ENCODE data around the gene IQCH.

IQCH gene

DNA sequence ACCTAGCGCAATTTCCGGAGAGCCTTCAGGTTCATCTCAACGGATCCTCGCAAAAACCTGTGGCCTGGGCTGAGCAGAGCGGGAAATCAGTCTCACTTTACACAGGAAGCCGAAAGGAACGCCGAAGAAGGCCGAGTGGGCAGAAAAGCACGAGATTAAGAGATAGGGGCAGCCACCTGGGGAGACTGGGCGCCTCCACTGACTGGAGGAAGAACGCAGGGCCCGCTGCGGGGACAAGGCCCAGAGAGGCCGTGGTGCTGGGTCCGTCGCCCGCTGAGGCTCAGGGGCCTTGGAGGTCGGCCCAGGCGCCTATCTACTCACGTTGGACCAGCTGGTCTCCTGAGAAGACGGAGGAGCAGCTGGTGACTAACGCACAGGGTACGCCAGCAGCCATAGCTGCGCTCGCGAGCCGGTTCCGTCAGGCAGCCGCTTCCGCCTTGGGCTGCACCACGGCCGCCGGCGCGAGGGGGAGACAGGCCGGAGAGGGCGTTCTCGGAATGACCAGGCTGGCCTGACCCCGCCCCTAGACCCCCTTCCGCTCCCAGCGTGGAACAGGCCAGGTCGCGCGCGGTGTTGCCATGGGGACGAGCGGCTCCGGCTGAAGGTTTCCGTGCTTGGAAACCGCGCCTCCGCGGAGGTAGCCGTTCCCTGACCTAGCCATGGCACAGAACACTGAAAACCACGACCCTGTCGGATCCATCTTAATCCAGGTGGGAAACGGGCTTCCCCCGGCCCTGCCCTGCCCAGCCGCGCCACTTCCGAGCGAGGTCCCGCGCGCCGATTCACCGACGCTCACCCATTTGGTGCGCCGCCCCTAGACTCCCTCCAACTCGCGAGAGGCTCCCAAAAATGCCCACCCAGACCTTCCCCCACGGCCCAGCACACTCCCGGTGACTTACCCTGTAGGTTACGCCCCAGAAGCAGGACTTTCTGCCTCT, at the start of gene IQCH, which contains the start of gene AAGAB:
Gene IQCH, plus strand, starts transcription at position 549 of the 938 bp plus-strand sequence. Its CDS starts 111 bp downstream, at position 660.
Gene AAGAB, minus strand, starts transcription at position 424 of the 938 bp plus-strand sequence. Its CDS starts 30 bp downstream, at position 394.
- DNase-seq (ENCODE audit: low spot score), result peak; percentile 96

DNA sequence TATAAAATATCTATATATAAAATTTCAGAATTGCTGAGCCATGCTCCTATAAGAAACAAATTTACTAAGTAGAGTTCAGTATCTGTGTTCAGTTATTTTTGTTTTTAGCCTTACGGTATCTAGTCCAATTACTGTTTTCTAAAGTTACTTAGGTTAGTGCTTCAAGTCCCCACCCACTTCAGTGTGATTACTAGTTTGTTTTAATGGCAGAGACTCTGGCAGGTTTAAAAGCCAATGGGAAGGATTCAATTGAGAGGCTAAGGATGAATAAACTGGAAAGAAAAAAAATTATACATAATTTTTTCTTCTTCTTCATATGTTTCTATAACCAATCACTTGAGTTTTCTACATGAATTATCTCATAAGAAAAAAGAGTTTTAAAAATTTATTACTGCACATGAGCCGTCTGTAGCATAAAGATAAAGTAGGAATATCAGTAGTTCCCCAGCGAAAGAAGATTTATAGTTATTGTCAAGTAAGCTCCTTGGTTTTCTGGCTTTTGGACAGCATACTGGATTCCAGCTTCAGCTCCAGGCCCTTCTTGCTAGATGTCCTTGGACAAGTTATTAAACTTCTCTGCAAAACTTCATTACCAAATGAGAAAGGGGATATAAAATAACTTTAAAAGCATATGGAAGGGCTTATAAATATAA, 46.9 kb upstream of the IQCH start:
- DNase-seq (ENCODE audit: low spot score), result no peak

DNA sequence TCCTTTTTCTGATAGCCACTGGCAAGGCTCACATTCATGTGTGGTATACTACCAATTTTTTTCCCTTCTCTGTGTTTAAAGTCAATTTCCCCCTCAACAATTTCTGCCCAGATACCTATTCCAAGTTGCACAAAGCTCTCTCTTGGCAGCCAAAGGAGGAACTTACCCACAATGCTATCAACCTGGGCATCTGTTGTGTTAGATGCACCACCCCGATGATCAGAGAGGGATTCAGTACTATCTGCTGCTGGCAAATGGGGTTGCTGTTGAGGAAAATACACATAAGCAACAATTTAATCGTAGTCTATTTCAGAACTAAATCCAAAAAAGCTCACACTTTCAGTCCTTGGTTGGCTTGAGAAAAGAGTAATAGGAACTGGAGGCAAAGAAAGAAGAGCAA, 46.2 kb upstream of the IQCH start:
- DNase-seq (ENCODE audit: low spot score), result no peak

DNA sequence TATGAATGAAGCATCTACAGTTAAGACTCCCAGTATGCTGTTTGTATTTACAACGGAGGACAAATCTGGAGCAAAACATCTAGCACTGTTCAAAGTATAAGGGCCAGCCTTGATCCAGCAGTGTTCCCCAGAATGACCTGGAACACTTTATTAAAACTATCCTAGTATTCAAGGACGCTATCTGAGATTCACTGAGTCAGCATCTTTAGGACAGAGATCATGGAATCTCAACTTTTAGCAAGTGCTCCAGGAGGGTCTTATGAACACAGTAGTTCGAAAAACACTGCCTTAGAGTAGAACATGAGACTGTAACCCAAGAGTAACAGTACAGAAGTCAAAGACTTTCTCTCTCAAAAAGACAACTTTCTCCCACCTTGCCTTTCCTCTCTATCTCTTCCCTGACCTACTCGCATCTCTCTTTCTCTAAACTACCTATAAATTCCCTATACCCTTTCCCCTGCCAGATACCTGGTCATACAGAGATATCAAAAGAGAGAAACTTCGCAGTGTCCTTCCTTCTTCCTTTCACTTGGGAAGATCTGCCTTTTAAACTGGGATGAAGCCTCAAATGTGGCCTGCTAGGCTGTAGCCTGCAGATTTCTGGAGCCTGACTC, 43.9 kb upstream of the IQCH start:
- DNase-seq (ENCODE audit: low spot score), result no peak

DNA sequence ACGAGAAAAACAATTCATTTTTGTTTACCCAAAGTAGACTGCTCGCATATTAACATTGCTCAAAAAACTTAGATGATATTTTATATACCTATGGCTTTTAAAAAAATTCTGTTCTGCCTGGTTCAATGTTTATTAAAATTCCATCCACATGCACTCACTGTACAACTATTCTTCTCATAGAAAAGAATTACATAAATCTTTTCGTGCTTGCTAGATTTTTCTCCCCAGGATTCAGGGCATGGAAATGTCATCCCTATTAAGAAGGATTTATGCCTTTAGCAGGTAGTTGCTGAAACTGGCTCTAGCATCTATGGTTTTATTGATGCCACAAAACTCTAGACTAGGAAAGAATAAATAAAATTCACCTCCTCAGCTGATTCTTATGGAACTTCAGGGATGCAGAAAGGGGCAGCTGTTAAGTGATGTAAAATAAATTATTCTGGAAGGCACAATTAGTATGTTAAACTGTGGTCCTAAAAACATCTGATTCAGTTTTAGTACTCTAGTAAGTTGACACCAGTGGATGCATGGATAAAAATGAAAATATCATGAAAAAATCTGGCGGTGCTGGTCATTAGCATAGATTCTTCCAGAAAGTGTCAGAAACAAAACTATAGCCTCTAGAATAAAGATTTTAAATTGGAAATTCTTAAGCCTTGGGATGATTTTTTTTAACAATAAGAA, 41.8 kb upstream of the IQCH start:
- no peak for DNase-seq (ENCODE audit: low spot score)

DNA sequence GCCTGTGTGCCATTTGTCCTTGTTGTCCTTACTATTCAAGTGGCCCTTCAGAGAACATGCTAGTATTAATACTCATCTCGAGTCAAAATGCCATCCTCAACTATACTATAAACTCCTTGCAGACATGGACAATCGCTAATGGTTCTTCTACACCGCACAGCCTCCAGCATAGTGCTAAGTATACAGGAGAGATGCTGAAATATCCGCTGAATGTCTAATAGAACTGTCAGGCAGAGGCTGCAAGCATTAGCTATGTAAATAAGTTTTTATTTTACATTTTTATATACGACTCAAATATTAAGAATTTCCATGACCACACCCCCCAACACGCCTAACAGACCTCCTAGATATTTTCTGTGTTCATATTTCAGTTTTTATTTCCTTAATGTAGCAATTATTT, 39.5 kb upstream of the IQCH start:
- no peak for DNase-seq (ENCODE audit: low spot score)

DNA sequence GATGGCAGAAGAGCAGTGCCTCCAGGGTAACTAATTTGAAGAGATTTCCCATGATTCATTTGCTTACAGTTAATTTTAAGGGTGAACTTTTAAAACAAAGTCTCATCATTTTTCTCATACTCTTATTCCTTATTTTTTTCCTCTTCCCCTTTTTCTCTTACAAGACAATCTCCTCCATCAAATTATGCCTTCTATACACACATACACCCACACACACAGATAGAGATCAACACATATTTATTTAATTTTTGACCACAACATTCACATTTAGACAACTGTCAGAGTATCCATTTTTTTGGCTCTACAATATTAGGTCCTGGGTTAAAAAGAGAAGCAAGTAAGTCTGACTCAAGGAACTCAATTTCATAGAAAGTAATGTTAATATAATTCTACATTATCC, 37.7 kb upstream of the IQCH start:
- no peak for DNase-seq (ENCODE audit: low spot score)

DNA sequence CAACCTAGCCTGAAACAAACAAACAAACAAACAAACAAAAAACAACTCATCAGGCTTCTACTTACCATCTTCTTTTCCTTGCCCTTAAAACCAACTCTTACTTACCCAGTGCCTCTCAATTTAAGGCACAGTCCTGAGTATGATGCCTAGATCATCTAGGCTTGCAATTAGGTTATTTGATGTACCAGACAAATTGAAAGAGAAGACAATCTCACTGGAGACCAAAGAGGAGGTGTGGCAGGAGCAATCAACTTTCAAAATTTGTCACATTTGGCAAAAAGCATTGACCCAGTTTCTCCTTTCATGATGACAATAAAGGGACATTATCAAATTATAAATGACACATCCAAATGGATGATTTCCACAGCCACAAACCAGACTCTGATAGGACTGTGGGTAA, 36.2 kb upstream of the IQCH start:
- no peak for DNase-seq (ENCODE audit: low spot score)

DNA sequence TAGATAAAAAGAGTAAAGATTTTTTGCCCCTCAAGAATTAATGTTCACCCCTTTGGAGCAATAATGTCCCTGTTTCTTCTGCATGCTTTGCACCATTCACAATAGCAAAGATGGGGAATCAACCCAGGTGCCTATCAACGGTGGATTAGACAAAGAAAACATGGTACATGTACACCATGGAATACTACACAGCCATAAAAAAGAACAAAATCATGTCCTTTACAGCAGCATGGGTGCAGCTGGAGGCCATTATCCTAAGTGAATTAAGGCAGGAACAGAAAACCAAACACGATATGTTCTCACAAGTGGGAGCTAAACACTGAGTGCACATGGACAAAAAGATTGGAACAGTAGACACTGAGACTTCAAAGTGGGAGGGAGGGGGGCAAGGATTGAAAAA, 35.3 kb upstream of the IQCH start:
- DNase-seq (ENCODE audit: low spot score), result no peak

DNA sequence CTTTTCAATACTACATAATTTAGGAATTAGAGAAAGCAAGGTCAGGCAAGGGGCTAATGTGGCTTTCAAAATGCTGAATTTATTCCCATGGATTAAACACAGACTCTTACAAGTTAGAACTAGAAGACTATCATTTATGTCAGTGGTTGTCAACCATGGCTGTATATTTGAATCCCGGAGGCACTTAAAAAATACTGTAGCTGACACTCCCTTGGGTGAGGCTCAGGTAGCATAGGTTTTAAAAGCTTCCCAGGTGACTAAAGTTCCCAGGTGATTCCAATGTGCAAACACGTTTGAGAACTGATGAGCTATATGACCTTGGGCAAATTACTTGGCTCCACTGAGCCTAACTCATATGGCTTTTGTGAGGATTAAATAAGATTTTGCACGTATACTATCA, 29.7 kb upstream of the IQCH start:
- DNase-seq (ENCODE audit: low spot score), result no peak

DNA sequence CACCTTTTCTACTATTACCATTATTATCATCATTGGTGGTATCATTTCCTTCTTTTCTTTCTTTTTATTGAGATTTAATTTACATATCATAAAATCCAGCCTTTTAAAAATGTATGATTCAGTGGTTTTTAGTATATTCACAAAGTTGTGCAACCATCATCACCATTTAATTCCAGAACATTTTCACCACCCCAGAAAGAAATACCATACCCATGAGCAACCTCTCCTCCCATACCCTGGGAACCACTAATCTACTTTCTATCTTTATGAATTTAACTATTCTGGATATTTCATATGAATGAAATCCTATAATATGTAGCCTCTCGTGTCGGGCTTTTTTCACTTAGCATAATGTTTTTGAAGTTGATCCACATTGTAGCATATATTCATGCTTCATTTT, 29.2 kb upstream of the IQCH start:
- no peak for DNase-seq (ENCODE audit: low spot score)

DNA sequence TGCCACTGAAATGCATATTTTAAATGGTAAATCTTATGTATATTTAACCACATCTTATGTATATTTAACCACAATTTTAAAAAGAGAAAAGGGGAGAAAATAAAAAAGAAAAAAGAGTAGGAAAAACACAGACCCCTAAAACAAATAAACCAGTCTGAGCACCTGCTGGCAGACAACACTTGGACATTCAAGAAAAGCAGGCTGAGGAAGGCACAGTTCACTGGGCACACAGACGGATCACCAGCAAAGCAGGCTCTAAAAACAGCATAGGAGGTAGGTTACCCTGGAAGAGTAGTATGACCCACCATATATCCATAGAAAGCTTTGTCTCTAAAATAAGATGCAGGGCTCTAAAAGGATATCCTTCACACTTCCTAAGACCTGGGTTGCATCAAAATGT, 27.2 kb upstream of the IQCH start:
- no peak for DNase-seq (ENCODE audit: low spot score)

DNA sequence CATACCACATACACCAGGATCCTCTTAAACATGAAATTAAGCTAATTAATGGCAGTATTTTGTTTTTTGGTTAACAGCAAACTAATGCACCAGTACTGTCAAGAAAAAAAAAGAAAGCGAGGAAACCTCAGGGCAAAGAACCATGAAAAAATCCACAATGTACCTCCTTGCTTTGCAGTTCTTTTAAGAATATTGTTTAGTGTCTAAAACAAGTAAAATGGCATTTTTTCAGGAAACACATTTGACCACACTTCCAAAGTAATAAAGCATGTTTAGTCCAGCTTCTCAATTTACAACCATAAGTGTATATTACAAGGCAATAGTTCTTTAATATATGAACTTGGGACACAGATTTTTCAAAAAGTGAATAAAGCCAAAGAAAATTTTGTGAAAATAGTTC, 26.7 kb upstream of the IQCH start:
- no peak for DNase-seq (ENCODE audit: low spot score)

DNA sequence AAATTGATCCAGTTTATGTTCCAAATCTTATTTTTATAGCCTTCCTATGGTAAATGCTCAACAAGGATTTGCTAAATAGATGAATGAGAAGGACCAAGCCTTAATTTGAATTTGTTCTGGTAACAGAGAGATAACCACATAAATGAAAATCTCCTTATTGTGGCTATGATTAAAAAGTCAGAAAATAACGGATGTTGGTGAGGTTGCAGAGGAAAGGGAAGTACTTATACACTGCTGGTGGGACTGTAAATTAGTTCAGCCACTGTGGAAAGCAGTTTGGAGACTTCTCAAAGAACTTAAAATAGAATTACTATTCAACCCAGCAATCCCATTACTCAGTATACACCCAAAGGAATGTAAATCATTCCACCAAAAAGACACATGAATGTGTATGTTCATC, 26.3 kb upstream of the IQCH start:
- no peak for DNase-seq (ENCODE audit: low spot score)

DNA sequence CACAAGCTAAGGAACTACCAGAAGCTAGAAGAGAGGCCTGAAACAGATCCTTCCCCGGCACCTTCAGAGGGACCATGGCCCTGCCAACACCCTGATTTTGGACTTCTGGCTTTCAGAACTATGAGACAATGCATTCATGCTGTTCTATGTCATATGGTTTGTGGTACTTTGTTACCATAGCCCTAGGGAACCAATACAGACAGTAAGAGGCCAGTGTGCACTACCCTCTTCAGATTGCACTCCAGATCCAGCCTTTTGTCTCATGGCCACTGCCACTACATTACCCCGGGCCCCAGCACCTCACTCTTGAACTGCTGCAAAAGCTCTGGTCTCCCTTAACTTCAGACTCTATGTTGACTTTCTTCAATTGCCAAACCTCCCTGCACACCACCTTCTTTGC, 24.1 kb upstream of the IQCH start:
- DNase-seq (ENCODE audit: low spot score), result no peak

DNA sequence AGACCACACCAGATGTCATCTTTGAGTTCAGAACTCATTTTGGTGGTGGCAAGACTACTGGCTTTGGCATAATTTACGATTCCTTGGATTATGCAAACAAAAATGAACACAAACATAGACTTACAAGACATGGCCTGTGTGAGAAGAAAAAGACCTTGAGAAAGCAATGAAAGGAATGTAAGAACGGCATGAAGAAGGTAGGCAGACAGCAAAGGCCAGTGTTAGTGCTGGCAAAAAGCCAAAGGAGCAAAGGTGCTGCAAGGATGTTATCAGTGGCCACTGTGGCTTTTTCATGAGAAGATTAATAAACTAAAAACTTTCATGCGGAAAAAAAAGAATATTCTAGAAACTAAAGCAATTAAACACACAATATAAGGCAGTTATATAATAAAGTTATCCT, 22.0 kb upstream of the IQCH start:
- DNase-seq (ENCODE audit: low spot score), result no peak

DNA sequence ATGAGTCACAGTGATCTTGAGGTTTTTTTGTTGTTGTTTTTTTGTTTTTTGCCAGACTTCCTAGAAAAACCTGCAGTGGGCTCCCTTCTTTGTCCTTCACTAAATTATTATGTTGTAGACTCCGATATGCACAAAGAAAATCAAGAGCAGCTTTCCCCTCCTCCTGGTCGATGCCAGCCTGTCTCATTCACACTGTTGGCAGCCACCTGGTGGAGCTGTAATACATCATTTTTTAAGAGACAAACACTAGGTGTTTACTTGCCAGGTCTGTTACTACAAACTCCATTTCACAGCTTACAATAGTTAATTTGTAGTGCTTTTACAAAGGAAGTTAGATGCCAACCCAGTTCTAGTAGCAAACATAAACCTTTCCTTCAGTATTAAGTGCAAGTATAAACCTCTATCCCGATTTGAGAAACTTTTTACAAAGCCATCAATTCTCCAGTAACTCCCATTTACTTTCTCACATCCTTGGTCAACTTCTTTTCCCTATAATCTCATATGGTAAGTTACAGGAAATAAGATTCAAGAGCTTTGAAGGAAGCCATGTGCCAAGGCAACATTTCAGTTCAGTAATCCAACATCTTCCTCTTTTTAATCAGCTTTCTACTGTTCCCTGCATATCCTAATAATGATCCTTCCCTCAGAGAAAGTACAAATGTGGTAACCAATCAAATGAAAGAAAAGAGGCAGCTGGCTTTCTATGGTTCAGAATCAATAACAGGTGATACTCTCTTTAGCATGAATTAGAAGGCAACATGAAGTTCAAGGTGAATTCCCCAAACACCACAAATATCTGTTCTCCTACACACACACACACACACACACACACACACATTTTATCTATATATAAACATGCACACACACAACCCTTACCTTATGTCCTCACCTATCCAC, 14.1 kb upstream of the IQCH start:
- peak; percentile 46 for DNase-seq (ENCODE audit: low spot score)

DNA sequence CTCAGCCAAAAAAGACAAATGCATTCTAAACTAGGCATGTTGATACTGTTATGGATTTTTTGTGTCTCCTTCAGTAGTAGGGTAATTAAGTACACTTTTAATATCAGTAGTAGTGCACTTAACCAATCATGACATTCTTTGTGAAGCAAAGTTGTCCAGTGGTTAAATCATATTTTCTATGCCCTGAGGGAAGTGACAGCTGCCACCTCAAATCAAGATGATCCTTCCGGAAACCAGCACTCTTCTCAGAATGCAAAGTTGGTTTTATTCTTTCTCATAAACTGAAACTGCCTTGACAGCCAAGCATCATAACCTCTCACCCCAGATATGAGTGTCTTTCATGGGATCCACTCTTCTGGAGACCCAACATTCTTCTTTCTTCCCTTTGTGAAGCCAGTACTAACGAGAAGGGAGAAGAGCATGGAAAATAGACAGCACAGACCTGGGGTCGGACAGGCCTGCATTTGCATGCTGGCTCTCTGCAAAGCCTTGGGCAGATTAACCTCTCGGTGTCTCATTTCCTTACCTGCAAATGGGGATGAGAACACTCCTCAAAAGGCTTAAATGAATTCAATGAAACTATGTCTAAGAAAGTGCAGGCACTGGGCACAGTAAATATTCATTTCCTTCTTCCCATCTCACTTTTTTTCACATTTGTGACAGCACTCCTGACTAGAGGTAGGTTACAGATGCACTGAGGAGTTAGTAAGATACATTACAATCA, 13.3 kb upstream of the IQCH start:
- no peak for DNase-seq (ENCODE audit: low spot score)

DNA sequence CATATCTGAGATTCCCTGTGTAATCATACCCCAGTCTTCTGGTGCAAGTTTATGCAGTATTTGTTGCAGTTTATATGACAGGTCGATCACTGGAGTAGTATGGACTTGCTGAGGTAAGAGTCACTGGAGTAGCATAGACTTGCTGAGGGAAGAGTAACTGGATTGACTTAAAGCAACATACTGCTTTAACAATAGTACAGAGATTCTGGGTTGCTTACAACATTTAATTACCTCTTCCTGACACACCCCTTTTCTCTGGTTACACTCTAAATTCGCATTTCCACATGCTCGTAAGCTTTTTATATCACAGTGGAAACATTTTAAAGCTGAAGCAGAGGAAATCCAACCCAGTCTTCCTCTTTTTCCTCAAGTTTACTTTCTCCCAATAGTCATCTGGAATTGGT, 11.9 kb upstream of the IQCH start:
- DNase-seq (ENCODE audit: low spot score), result no peak

DNA sequence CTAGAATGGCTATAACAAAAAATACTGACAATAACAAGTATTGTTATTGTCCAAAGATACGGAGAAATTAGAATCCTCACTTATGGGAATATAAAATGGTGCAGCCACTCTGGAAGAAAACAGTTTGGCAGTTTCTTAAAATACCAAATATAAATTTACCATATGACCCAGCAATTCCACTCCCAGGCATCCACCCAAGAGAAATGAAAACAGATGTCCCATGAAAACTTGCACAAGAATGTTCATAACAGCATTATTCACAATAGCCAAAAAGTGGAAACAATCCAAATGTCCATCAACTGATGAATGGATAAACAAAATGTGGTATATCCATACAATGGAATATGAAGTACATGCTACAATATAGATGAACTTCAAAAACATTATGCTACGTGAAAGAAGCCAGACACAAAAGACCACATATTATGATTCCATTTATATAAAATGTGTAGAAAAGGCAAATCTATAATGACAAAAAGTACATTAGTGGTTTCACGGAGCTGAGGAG, 9.6 kb upstream of the IQCH start:
- DNase-seq (ENCODE audit: low spot score), result no peak

All from Ammon's horn (tissue), 1 donor.